AG10803 (cell line): ENCODE data around the gene TBXA2R.

Source experiments
- DNase-seq: peaks from one replicate; pipeline ENCODE4 v3.0.0; 2010; ENCODE audit warnings: low read depth
- H3K4me3 ChIP-seq: 2 replicates; pipeline ENCODE4 v1.5.1; 2011; ENCODE audit warnings: mild to moderate bottlenecking, low read length, control low read depth
- TF ChIP-seq, protein P1 (sequence below): conservative IDR thresholded peaks from 2 replicates; pipeline ENCODE4 v1.5.1; 2011; ENCODE audit warnings: mild to moderate bottlenecking, low read length, control low read depth, inconsistent platforms

The TBXA2R gene

DNA sequence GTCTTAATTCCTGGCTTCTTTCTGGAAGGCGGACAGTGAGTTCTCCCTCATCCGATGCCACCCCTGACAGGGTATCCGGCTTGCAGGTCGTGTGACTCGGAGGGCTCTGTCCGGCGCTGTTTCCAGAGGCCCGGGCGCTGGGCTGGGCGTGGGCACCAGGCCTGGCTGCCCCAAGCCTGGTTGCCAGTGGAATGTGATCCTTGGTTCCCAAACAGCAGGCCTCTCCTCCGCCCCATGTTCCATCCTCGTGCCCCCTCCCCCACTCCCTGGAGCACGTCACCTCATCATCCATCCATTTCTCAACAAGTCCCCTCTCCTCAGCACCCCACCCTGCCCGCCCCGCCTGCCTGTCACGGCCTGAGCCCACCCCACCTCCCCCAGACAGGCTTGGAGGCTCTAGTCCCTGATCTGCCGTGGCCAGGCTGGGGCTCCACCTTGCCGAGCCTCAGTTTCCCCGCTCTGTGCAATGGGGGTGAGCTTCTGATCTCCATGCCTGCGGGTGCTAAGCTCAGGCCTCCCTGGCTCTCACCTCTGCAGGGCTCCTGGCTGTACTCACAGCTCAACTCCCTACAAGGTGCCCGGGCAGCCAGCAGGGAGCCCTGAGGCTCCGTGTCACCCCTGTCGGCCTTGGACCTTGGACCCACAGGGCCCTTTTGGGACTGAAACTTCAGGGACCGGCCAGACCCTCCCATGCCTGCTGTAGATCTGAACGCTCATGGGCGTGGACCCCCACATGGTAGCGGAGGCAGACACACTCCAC lies 2.3 kb downstream of the TBXA2R start:
- no peak for DNase-seq
- TF ChIP-seq, protein P1, sequence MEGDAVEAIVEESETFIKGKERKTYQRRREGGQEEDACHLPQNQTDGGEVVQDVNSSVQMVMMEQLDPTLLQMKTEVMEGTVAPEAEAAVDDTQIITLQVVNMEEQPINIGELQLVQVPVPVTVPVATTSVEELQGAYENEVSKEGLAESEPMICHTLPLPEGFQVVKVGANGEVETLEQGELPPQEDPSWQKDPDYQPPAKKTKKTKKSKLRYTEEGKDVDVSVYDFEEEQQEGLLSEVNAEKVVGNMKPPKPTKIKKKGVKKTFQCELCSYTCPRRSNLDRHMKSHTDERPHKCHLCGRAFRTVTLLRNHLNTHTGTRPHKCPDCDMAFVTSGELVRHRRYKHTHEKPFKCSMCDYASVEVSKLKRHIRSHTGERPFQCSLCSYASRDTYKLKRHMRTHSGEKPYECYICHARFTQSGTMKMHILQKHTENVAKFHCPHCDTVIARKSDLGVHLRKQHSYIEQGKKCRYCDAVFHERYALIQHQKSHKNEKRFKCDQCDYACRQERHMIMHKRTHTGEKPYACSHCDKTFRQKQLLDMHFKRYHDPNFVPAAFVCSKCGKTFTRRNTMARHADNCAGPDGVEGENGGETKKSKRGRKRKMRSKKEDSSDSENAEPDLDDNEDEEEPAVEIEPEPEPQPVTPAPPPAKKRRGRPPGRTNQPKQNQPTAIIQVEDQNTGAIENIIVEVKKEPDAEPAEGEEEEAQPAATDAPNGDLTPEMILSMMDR: no peak
- H3K4me3 ChIP-seq: no peak overlapping the region

DNA sequence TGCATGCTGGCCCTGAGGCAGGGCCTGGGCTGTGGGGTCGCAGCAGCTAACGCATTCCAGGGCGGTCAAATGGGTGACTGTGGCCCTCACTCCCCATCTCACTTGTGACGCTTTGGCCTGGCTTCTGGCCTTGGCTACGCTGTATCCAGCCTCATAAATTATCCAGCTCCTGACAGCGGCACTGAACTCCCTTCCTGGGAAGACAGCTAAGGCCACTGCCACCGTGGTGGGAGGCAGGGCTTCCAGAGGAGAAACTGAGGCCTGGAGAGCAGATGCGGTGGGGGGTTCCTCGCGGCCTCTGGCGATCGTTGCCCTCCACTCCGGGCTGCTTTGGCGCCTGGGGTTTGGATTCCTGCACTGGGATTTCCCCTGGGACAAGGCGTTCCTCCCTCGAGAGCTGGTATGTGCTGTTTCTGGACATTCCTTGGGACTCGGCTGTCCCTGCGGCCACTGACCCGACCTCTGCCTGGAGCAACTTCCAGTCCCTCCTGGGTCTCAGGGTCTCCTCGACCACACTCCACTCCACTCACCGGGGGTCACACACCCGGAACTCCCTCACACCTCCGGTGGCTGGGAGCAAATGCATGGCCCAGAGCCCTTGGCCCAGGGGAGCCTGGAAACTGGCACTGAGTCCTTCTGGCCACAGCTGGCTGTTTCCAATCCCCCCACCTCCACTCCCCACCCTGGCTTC lies 3.4 kb downstream of the TBXA2R start:
- DNase-seq: no peak
- no peak overlapping the region for H3K4me3 ChIP-seq
- TF ChIP-seq, protein P1: no peak

DNA sequence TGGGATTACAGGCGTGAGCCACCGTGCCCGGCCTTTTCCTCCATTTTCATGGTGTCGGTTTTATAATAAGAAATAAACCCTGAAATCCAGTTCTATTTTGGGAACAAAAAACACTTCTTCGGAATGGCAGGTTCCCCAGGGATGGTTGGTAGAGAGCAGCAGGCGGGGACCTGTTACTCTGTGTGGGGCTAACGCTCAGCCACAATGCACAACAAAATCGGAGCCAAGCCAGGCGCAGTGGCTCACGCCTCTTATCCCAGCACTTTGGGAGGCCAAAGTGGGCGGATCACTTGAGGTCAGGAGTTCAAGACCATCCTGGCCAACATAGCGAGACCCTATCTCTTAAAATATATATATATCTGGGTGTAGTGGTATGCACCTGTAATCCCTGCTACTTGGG lies 5.7 kb downstream of the TBXA2R start:
- H3K4me3 ChIP-seq: no peak overlapping the region
- DNase-seq: no peak
- TF ChIP-seq, protein P1: no peak

DNA sequence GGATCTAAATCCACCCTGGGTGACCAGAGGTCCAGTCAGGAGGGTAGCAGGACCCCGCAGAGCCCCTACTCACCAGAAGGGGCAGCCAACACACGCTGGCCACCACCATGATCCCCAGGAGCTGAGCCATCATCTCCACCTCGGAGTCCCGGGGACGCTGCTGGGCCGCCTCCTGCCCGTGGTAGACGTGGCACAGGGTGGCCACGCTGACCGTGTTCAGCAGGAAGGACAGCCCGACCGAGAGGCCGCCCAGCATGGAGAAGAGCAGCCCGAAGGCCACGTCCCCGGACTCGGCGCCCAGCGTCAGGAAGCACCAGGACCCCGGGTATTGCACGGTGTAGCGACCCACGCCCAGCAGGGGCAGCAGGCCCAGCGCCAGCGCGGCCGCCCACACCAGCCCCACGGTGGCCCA lies 6.9 kb downstream of the TBXA2R start:
- TF ChIP-seq, protein P1: 0 out of 2 replicates have a peak, but pooled peaks have one; percentile 7
- H3K4me3 ChIP-seq: no peak overlapping the region
- DNase-seq: no peak

DNA sequence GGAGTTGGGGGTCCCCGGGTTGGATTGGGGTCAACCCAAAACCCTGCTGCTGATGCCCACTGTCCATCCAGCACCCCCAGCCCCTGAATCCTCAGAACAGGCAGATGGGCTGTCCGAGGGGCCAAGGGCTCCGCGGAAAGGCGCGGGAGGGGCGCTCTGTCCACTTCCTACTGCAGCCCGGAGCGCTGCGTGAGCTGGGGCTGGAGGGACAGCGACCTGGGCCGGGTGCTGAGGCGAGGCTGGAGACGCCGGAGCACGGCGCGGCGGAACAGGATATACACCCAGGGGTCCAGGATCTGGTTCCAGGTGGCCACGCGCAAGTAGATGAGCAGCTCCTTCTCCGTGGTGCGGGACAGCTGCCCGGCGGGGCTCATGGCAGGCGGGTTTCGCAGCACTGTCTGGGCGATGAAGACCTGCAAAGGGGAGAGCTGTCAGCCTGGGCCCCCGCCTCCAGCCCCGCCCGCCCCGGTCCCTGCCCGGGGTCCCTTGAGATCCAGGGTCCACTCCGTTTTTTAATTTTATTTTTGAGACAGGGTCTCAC lies 11.1 kb downstream of the TBXA2R start:
- no peak for DNase-seq
- no peak overlapping the region for H3K4me3 ChIP-seq
- TF ChIP-seq, protein P1: no peak

DNA sequence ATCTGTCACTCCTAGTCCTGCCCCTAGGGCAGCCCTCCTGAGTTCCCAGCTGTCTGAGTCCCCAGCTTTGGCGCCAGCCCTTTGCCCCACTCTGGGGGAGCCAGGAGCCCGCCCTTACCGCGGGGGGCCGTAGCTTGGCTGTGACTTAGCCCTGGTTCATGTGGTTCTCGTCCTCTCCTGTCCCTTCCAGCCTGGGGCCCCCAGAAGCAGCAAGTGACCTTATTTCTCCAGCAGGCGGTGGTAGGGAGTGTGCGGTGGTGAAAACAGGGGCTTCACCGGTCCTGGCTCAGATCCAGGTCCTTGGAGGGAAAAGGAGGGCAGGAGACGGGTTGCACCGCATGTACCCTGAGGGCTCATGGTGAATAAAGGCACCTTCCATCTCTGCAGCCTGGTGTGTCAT lies 13.5 kb downstream of the TBXA2R start:
- TF ChIP-seq, protein P1: no peak
- no peak for DNase-seq

More for the DNA sequence above, 13.5 kb downstream of the TBXA2R start:
- no peak overlapping the region for H3K4me3 ChIP-seq
